T-helper 2 cell treated with Interferon-gamma antibody and Interleukin-4, amounts not matched to agents 5 μg/mL and 100 μg/mL, for 36 hours (primary cell): Measurements from ENCODE around the gene RRAS2.
"Not testable (repeated sequence)": the region's sequence is repeated elsewhere in the genome, so short reads cannot be mapped to it uniquely, and the experiment has no call there.

Source experiments
- DNase-seq: peaks from one replicate; pipeline ENCODE4 v3.0.0; 2021; ENCODE audit warnings: low spot score
- H3K27ac Mint-ChIP-seq: one replicate; pipeline ENCODE4 v1.8.0; 2021; ENCODE audit warnings: mild to moderate bottlenecking, mixed read lengths
- H3K27me3 Mint-ChIP-seq: one replicate; pipeline ENCODE4 v1.8.0; 2021; ENCODE audit warnings: low read depth, mixed read lengths
- H3K36me3 Mint-ChIP-seq: one replicate; pipeline ENCODE4 v1.8.0; 2021; ENCODE audit warnings: low read depth, mixed read lengths
- H3K4me1 Mint-ChIP-seq: one replicate; pipeline ENCODE4 v1.8.0; 2021; ENCODE audit warnings: low read depth, mixed read lengths
- H3K4me3 Mint-ChIP-seq: one replicate; pipeline ENCODE4 v1.8.0; 2022; ENCODE audit warnings: mild to moderate bottlenecking, moderate library complexity, mixed read lengths
- H3K9me3 Mint-ChIP-seq: one replicate; pipeline ENCODE4 v1.8.0; 2021; ENCODE audit warnings: mixed read lengths

The RRAS2 gene

DNA sequence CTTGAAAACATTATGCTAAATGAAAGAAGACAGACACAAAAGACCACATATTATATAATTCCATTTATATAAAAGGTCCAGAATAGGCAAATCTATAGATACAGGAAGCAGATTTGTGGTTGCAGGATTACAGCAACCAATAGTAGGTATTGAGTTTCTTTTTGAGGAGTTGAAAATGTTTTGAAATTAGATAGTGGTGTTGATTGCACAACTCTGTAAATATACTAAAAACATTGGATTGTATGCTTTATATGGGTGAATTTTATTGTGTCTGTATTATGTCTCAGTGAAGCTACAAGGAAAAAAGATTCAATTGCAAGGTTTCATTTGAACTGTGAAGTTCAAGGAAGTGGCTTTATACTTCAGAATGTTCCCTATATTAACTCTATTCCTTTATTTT, 3.0 kb upstream of the RRAS2 start:
- no peak for DNase-seq
- Mint-ChIP-seq H3K9me3 (no peaks in the 10 kb centered on the region), H3K27ac (no peak overlapping the region), H3K4me1 (peaks cover 30% of the 10 kb centered on the region), H3K36me3 (no peaks in the 10 kb centered on the region), H3K4me3 (no peak overlapping the region), H3K27me3 (peaks cover 16% of the 10 kb centered on the region)

DNA sequence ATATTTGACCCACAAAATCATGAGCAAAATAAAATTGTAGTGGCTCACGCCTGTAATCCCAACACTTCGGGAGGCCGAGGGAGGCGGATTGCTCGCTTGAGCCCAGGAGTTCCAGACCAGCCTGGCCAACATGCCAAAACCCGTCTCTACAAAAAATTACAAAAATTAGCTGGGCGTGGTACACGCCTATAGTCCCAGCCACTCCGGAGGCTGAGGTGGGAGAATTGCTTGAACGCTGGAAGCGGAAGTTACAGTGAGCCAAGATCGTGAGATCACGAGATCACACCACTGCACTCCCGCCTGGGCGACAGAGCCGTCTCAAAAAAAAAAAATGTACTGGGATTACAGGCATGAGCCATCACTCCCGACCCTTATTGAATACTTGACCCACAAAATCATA, 2.0 kb upstream of the RRAS2 start:
- DNase-seq: no peak
- Mint-ChIP-seq H3K4me3 (no peak overlapping the region), H3K27ac (no peak overlapping the region), H3K36me3 (peaks cover 6% of the 10 kb centered on the region), H3K9me3 (no peaks in the 10 kb centered on the region), H3K27me3 (peaks cover 16% of the 10 kb centered on the region), H3K4me1 (peaks cover 34% of the 10 kb centered on the region)

DNA sequence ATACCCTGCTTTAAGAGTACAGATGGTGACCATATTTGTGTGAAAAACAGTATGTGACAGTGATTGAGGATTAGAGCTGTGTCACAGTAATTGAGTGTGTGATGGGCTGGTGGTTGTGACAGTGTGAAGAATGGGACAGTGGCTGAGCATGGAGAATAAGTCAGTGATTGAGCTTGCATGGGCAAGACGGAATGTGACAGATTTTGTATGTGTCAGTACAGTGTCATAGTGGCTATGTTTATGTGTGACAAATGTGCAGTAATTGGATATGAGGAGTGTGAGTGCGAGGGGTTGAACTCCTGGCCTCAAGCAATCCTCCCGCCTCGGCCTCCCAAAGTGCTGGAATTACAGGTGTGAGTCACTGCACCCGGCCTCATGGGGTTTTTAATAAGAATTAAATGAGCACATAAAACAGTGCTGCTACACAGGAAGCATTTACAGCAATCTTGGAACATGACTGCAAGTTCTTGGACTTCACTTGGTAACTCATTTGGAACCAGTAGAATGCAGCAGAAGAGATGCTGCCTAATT, 583 bp upstream of the RRAS2 start:
- no peaks in the 10 kb centered on the region for H3K9me3 Mint-ChIP-seq
- H3K27me3 Mint-ChIP-seq: peaks cover 16% of the 10 kb centered on the region
- H3K36me3 Mint-ChIP-seq: peaks cover 11% of the 10 kb centered on the region
- peak overlapping the region; percentile 57 for H3K4me3 Mint-ChIP-seq
- DNase-seq: no peak
- H3K4me1 Mint-ChIP-seq: peaks cover 38% of the 10 kb centered on the region
- H3K27ac Mint-ChIP-seq: no peak overlapping the region

DNA sequence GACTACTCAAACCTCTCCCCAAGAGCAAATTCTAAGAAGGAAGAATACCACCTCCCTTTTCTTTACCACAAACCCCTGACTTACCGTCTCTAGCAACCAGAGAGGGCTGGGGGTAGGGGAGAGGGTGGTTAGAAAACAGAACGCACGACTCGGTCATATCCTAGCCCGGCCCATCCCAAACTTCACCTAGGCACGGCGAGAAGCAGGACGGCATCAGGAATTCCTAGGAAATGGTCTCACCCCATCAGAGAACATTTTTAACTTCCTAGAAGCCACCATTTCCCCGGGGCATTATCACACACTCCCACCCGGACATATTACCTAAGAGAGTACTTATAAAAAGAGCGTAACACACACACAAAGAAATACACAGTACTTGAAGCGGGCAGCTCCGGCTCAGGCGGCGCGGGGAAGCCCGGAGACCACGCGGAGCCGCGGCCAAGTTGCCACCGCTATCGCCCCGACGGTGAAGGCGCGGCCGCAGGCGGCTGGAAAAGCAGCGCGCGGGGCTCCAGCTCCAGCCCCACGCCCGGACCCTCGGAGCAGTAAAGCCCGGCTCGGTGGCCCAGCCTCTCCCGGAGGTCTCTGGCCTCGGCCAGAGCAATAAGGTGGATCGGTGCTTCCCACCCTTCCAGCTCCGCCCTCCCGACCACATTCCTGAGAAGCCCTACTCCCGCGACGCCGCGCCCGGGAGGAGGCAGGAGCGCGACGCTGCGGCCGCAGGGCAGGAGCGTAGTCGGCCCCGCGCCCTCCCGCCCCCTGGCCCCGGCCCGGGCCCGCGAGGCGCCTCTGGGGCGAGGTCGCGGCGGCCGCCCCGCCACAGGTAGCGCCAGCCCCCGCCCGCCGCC, 878 bp downstream of the RRAS2 start:
- no peaks in the 10 kb centered on the region for H3K9me3 Mint-ChIP-seq
- H3K4me1 Mint-ChIP-seq: peaks cover 40% of the 10 kb centered on the region

DNA sequence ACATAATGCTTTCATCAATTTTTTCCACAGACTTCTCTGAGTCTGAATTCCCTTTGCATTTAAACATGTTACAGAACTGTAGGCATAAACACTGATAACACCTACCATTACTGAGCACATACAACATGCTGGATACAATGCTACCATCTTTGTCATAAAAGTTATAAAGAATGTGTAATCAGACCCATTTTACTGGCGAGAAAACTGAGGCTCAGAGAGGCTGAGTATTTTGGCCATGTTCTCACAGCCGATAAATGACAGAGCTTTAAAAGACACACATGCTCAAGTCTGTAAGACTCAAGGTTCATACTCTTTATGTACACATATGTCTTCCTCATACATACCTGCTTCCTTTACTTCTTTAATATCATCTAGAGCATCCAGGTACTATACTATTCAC, 2.6 kb downstream of the RRAS2 start:
- Mint-ChIP-seq H3K27ac (no peak overlapping the region), H3K36me3 (peaks cover 16% of the 10 kb centered on the region), H3K27me3 (peaks cover 16% of the 10 kb centered on the region), H3K9me3 (no peaks in the 10 kb centered on the region), H3K4me3 (peak overlapping the region; percentile 32), H3K4me1 (peaks cover 27% of the 10 kb centered on the region)
- DNase-seq: no peak

More for the DNA sequence above, 878 bp downstream of the RRAS2 start:
- Mint-ChIP-seq H3K36me3 (peaks cover 16% of the 10 kb centered on the region), H3K27ac (peak overlapping the region; percentile 89), H3K4me3 (peak overlapping the region; percentile 97), H3K27me3 (peaks cover 16% of the 10 kb centered on the region)
- DNase-seq: peak; percentile 27

DNA sequence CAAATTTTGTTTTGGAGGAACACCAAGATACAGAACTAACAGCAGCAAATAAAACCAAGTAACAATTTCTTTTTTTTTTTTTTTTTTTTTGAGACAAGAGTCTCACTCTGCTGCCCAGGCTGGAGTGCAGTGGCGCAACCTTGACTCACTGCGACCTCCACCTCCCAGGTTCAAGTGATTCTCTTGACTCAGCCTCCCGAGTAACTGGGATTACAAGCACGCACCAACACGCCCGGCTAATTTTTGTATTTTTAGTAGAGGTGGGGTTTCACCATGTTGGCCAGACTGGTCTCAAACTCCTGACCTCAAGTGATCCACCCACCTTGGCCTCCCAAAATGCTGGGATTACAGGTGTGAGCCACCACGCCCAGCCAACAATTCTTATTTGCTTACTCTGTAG, 4.4 kb downstream of the RRAS2 start:
- Mint-ChIP-seq H3K36me3 (peaks cover 26% of the 10 kb centered on the region), H3K4me1 (peaks cover 28% of the 10 kb centered on the region)
- H3K9me3 Mint-ChIP-seq, H3K27me3 Mint-ChIP-seq, H3K27ac Mint-ChIP-seq, H3K4me3 Mint-ChIP-seq, DNase-seq: not testable (repeated sequence)

DNA sequence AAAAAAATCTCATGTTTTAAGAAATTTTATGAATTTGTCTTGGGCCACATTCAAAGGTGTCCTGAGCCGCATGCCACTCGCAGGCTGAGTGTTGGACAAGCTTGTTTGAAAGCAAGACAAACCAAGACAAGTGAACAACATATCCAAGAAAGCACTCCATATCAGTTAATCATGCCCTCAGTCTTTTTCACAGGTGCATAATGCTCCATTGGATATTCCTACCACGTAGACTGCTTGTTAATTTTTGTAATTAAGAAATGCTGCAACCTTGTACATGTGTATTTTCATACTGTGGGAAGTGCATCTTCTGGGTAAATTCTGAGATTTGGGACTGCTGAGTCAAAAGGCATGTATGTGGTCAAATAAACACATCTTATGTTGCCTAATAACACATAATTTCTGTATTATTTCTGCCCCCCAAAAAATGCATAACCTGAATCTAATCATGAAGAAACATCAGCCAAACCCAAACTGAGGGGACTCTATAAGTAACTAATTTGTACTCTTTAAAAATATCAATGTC, 8.2 kb downstream of the RRAS2 start:
- Mint-ChIP-seq H3K9me3 (peaks cover 11% of the 10 kb centered on the region), H3K36me3 (peaks cover 30% of the 10 kb centered on the region), H3K4me3 (no peak overlapping the region), H3K27me3 (no peaks in the 10 kb centered on the region), H3K4me1 (peaks cover 8% of the 10 kb centered on the region), H3K27ac (no peak overlapping the region)
- DNase-seq: no peak

DNA sequence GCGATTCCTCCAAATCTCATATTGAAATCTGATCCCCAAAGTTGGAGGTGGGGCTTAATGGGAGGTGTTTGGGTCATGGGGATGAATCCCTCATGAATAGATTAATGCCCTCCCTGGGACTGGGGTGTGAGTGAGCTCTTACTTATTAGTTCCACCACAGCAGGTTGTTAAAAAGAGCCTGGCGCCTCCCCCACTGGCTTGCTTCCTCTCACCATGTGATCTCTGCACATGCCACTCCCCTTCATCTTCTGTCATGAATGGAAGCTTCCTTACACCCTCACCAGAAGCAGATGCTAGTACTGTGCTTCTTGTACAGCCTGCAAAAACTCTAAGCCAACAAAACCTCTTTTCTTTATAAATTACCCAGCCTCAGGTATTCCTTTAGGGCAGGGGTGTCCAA, 8.8 kb downstream of the RRAS2 start:
- H3K36me3 Mint-ChIP-seq: peaks cover 34% of the 10 kb centered on the region
- H3K9me3 Mint-ChIP-seq: peaks cover 17% of the 10 kb centered on the region
- H3K4me1 Mint-ChIP-seq: peaks cover 8% of the 10 kb centered on the region
- H3K27ac Mint-ChIP-seq: no peak overlapping the region
- no peak for DNase-seq
- no peak overlapping the region for H3K4me3 Mint-ChIP-seq
- H3K27me3 Mint-ChIP-seq: no peaks in the 10 kb centered on the region

DNA sequence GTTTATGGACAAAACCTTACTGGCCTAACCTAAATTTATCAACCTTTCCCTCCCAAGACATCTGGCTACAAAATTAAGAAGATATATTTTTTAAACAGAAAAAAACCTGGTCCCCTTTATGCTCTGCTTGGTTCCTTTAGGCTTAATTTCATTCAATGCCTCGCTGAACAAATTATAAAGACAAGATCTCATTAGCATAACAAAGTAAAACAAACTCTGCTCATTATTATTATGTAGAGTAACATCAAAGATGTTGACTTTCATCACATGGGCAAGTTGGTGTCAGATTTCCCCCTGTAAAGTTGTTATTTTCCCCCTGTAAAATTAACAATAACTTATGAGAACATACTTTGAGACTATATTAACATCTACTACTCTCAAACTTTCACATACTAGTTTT, 11.0 kb downstream of the RRAS2 start:
- H3K27ac Mint-ChIP-seq: no peak overlapping the region
- H3K9me3 Mint-ChIP-seq: peaks cover 22% of the 10 kb centered on the region
- no peak overlapping the region for H3K4me3 Mint-ChIP-seq
- no peaks in the 10 kb centered on the region for H3K27me3 Mint-ChIP-seq
- H3K4me1 Mint-ChIP-seq: peaks cover 6% of the 10 kb centered on the region
- DNase-seq: no peak
- peaks cover 35% of the 10 kb centered on the region for H3K36me3 Mint-ChIP-seq

DNA sequence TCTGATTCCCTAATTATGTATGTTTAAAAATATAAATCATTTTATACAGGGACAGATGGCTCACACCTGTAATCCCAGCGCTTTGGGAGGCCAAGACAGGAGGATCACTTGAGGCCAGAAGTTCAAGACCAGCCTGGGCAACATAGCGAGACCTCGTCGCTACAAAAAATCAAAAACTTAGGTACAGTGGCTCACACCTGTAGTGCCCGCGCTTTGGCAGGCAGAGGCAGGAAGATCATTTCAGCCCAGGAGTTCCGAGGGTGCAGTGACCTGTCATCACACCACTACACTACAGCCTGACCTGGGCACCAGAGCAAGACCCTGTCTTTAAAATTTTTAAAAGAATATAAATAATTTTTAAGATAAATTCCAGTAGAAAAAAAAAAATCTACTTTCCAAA, 11.5 kb downstream of the RRAS2 start:
- no peak for DNase-seq
- Mint-ChIP-seq H3K9me3 (peaks cover 22% of the 10 kb centered on the region), H3K27me3 (no peaks in the 10 kb centered on the region), H3K4me3 (no peak overlapping the region), H3K27ac (no peak overlapping the region), H3K36me3 (peaks cover 37% of the 10 kb centered on the region), H3K4me1 (peaks cover 6% of the 10 kb centered on the region)

DNA sequence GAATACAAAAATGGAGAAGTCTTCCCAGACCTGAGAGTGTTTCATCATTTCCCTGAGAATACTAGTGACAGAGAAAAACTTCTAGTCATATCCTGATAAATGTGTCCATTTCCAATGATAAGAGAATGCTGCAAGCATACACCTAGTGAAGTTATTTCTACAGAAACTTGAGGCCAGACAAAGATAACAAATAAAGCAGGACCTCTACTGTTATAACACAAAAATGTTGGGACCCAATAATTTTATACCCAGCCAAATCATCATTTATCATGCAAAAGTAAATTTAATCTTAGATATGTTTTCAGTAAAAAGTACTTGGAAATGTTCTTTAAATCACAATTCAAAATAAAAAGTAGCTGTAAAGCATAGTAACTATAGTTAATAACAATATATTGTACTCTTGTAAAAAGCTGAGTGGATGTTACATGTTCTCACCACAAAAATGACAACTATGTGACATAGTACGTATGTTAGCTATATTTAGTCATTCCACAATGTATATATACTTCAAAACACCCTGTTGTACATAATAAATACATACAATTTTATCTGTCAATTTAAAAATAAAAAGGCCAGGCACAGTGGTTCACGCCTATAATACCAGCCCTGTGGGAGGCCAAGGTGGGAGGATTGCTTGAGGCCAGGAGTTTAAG, 12.6 kb downstream of the RRAS2 start:
- Mint-ChIP-seq H3K4me3 (no peak overlapping the region), H3K4me1 (peaks cover 12% of the 10 kb centered on the region), H3K9me3 (peaks cover 22% of the 10 kb centered on the region), H3K27ac (no peak overlapping the region), H3K27me3 (no peaks in the 10 kb centered on the region), H3K36me3 (peaks cover 37% of the 10 kb centered on the region)
- no peak for DNase-seq

DNA sequence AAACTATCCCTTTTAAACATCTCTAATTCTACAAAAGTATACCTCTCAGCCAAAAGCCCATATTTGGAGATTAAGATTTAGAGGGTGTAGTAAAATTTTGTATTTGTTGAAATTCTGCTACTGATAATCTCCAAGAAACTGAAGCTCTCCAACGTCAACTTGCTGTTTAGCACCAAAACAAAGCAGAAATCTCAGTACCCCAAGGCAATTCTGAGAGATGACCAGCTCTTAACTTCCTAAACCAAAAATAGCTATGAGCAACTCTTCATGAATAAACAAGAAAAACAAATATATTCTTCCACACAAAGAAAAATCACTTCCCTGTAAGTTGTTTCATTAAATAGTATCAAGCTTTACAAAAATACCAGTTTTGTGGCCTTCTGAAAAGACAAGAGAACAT, 13.3 kb downstream of the RRAS2 start:
- DNase-seq: no peak
- peaks cover 39% of the 10 kb centered on the region for H3K36me3 Mint-ChIP-seq
- H3K4me1 Mint-ChIP-seq: peaks cover 17% of the 10 kb centered on the region
- H3K27ac Mint-ChIP-seq: no peak overlapping the region
- H3K27me3 Mint-ChIP-seq: no peaks in the 10 kb centered on the region
- H3K4me3 Mint-ChIP-seq: no peak overlapping the region
- H3K9me3 Mint-ChIP-seq: peaks cover 27% of the 10 kb centered on the region

DNA sequence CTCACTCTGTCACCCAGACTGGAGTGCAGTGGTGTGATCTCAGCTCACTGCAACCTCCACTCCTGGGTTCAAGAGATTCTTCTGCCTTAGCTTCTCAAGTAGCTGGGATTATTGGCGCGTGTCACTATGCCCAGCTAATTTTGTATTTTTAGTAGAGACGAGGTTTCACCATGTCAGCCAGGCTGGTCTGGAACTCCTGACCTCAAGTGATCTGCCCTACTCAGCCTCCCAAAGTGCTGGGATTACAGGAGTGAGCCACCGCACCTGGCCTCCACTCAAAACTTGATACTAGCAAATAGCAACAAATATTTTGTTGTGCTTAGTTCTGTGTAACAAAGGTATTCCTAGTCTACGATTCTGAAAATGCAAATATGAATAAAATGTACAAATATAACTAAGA, 14.0 kb downstream of the RRAS2 start:
- Mint-ChIP-seq H3K9me3 (peaks cover 28% of the 10 kb centered on the region), H3K36me3 (peaks cover 37% of the 10 kb centered on the region), H3K4me1 (peaks cover 20% of the 10 kb centered on the region)
- H3K4me3 Mint-ChIP-seq, H3K27me3 Mint-ChIP-seq, H3K27ac Mint-ChIP-seq, DNase-seq: not testable (repeated sequence)

DNA sequence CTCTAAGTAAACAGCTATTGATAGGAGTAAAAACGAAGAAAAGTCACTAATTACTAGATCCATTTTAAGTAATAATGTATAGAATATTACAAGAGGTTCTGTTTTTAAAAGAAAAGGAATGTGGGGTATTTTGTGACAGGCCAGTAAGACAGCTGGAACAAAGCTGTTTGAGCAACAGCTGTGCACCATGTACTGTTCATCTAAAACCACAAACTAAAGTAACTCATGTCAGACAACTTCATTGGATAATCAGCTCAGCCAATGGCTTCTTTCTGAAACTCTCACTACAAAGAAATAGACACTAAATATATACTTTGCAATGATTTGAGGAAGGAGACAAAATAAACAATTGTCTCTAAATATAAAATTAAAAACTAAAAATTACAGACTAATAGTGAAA, 16.1 kb downstream of the RRAS2 start:
- H3K4me3 Mint-ChIP-seq: no peak overlapping the region
- H3K36me3 Mint-ChIP-seq: peaks cover 33% of the 10 kb centered on the region
- no peak for DNase-seq
- H3K27ac Mint-ChIP-seq: no peak overlapping the region
- H3K27me3 Mint-ChIP-seq: no peaks in the 10 kb centered on the region
- H3K4me1 Mint-ChIP-seq: peaks cover 21% of the 10 kb centered on the region
- peaks cover 26% of the 10 kb centered on the region for H3K9me3 Mint-ChIP-seq
